Common myeloid progenitor, CD34-positive (primary cell): ENCODE data around the gene CXCL8.

Experiments
- CTCF ChIA-PET: fragments of 350-600 bp; sonication (Branson Sonifier 250); formaldehyde crosslinking; loops from one replicate; lab custom pipeline; 2021; ENCODE audit warnings: antibody characterized with exemption; lab: Charles Lee
- POLR2A ChIA-PET: fragments of 350-600 bp; sonication (Branson Sonifier 250); formaldehyde crosslinking; loops from one replicate; lab custom pipeline; 2021; ENCODE audit warnings: antibody characterized with exemption; lab: Charles Lee
- DNase-seq, 3 donors: peaks; one replicate each; pipeline versions ENCODE4 v3.0.0 to v3.0.0-alpha.2; 2013
- H3K27ac ChIP-seq, 2 experiments: 1 replicate in 1 of 2; 2 replicates in 1 of 2; pipeline ENCODE4 v1.7.0; 2013; ENCODE audit warnings: inconsistent platforms in 2 of 2, low read length in 2 of 2, mild to moderate bottlenecking in 2 of 2, low read depth in 1 of 2, moderate library complexity in 1 of 2; ENCODE audit not compliant: severe bottlenecking in 2 of 2, insufficient read depth in 1 of 2, poor library complexity in 1 of 2
- H3K27me3 ChIP-seq, 5 experiments: replicated peaks in 2 of 5; 1 replicate in 3 of 5; 2 replicates in 2 of 5; pipeline versions ENCODE4 v1.6.1 to v1.7.0; 2013; ENCODE audit warnings: low read length in 4 of 5, mild to moderate bottlenecking in 2 of 5, moderate library complexity in 2 of 5, inconsistent platforms in 1 of 5; ENCODE audit not compliant: insufficient read depth in 5 of 5, control insufficient read depth in 4 of 5
- H3K36me3 ChIP-seq, 4 experiments: 1 replicate in 2 of 4; 2 replicates in 2 of 4; pipeline versions ENCODE4 v1.6.1 to v1.7.0; 2013; ENCODE audit warnings: low read length in 3 of 4, control low read depth in 1 of 4, mild to moderate bottlenecking in 1 of 4; ENCODE audit not compliant: control insufficient read depth in 4 of 4, insufficient read depth in 4 of 4
- H3K4me1 ChIP-seq, 4 experiments: 1 replicate in 3 of 4; 2 replicates in 1 of 4; pipeline versions ENCODE4 v1.6.1 to v1.7.1; 2013; ENCODE audit warnings: low read length in 3 of 4, mild to moderate bottlenecking in 3 of 4, control low read depth in 1 of 4, inconsistent platforms in 1 of 4, moderate library complexity in 1 of 4; ENCODE audit not compliant: control insufficient read depth in 4 of 4, insufficient read depth in 4 of 4; ENCODE audit errors: control extremely low read depth in 1 of 4
- H3K4me3 ChIP-seq, 7 experiments: 1 replicate in 4 of 7; 2 replicates in 3 of 7; pipeline versions ENCODE4 v1.5.1 to v1.7.0; 2013; ENCODE audit warnings: mild to moderate bottlenecking in 7 of 7, low read length in 6 of 7, moderate library complexity in 6 of 7, inconsistent platforms in 2 of 7, low read depth in 2 of 7, control low read depth in 1 of 7; ENCODE audit not compliant: insufficient read depth in 4 of 7, control insufficient read depth in 1 of 7; ENCODE audit errors: extremely low read depth in 1 of 7
- H3K9me3 ChIP-seq, 5 experiments: 1 replicate in 4 of 5; 2 replicates in 1 of 5; pipeline versions ENCODE4 v1.6.1 to v1.7.1; 2013; ENCODE audit warnings: low read length in 4 of 5, mild to moderate bottlenecking in 2 of 5, inconsistent platforms in 1 of 5, low read depth in 1 of 5, moderate library complexity in 1 of 5; ENCODE audit not compliant: control insufficient read depth in 4 of 5, insufficient read depth in 2 of 5; ENCODE audit errors: control extremely low read depth in 1 of 5
- WGBS: methylation state at CpG from one replicate; pipeline ENCODE4 v1.1.5; 2013; ENCODE audit not compliant: insufficient coverage; 5-methylcytosine and 5-hydroxymethylcytosine counted together

CXCL8 gene

GRCh38 chr4:73706811-73707210, 33.6 kb upstream of the CXCL8 start:
- WGBS, result no CpG with 5 or more reads among the region's 2 CpGs
- no peaks in the 10 kb centered on the region for H3K27me3 ChIP-seq
- H3K36me3 ChIP-seq, result no peaks in the 10 kb centered on the region
- H3K27ac ChIP-seq, result no peak overlapping the region
- ChIA-PET POLR2A (interaction anchor here (0.6 kb wide), 1 partner anchor 9 kb away, joined by 4 read pairs; no protein-coding TSS in a partner anchor), CTCF (interaction anchor here (1.0 to 1.4 kb wide), 2 partner anchors 20 to 28 kb away, joined by 3 read pairs; no protein-coding TSS in a partner anchor)
- no peak overlapping the region for H3K4me3 ChIP-seq
- H3K9me3 ChIP-seq, result no peaks in the 10 kb centered on the region
- peaks cover 12 to 56% (median 44%) of the 10 kb centered on the region in 4 experiments for H3K4me1 ChIP-seq
- no peak for DNase-seq

- no peak overlapping the region for H3K27ac ChIP-seq
- peaks cover 12 to 56% (median 44%) of the 10 kb centered on the region in 4 experiments for H3K4me1 ChIP-seq
- DNase-seq, result peak in 1 of 3 donors; percentile 26
- ChIA-PET CTCF (interaction anchor here (0.9 to 1.4 kb wide), 3 partner anchors 20 to 28 kb away, joined by 3 to 5 read pairs (median 3); no protein-coding TSS in a partner anchor), POLR2A (interaction anchor here (0.6 kb wide), 1 partner anchor 125 kb away, joined by 3 read pairs; no protein-coding TSS in a partner anchor)
- H3K9me3 ChIP-seq, result no peaks in the 10 kb centered on the region
- H3K27me3 ChIP-seq, result no peaks in the 10 kb centered on the region
- 100% methylated on average over 3 of the region's 4 CpGs for WGBS
- H3K4me3 ChIP-seq, result peak overlapping the region in 1 of 7 experiments; percentile 17
- H3K36me3 ChIP-seq, result no peaks in the 10 kb centered on the region
These were observed 33.0 kb upstream of the CXCL8 start for GRCh38 chr4:73707269-73707875.

GRCh38 chr4:73707918-73708577, 32.3 kb upstream of the CXCL8 start:
- peak overlapping the region in 1 of 2 experiments; percentile 62 for H3K27ac ChIP-seq
- no peaks in the 10 kb centered on the region for H3K36me3 ChIP-seq
- no peaks in the 10 kb centered on the region for H3K9me3 ChIP-seq
- 0% methylated on average over 4 of the region's 7 CpGs for WGBS
- peaks cover 12 to 56% (median 44%) of the 10 kb centered on the region in 4 experiments for H3K4me1 ChIP-seq
- peak; percentile 63 to 95 (median 89) for DNase-seq
- ChIA-PET CTCF (interaction anchor here (0.9 to 1.4 kb wide), 2 partner anchors 21 to 27 kb away, joined by 3 to 5 read pairs; no protein-coding TSS in a partner anchor), POLR2A (interaction anchor here (0.6 kb wide), 1 partner anchor 124 kb away, joined by 3 read pairs; no protein-coding TSS in a partner anchor)
- H3K4me3 ChIP-seq, result peak overlapping the region in 2 of 7 experiments; percentile 0 to 17
- no peaks in the 10 kb centered on the region for H3K27me3 ChIP-seq

GRCh38 chr4:73709451-73710033, 30.8 kb upstream of the CXCL8 start:
- CTCF ChIA-PET, result interaction anchor here (3.4 kb wide), 1 partner anchor 20 kb away, joined by 15 read pairs; no protein-coding TSS in a partner anchor
- no peaks in the 10 kb centered on the region for H3K27me3 ChIP-seq
- WGBS, result 0% methylated on average over 2 of the region's 2 CpGs
- peak overlapping the region in 1 of 2 experiments; percentile 57 for H3K27ac ChIP-seq
- H3K4me1 ChIP-seq, result peaks cover 12 to 49% (median 40%) of the 10 kb centered on the region in 4 experiments
- POLR2A ChIA-PET, result no interaction called here
- no peaks in the 10 kb centered on the region for H3K9me3 ChIP-seq
- no peak overlapping the region for H3K4me3 ChIP-seq
- DNase-seq, result peak in 2 of 3 donors; percentile 76 to 87
- H3K36me3 ChIP-seq, result no peaks in the 10 kb centered on the region

- no peak for DNase-seq
- peaks cover 0 to 1% (median 0%) of the 10 kb centered on the region in 5 experiments for H3K9me3 ChIP-seq
- no peak overlapping the region for H3K4me3 ChIP-seq
- POLR2A ChIA-PET, result no interaction called here
- no peaks in the 10 kb centered on the region for H3K27me3 ChIP-seq
- WGBS, result 100% methylated on average over 2 of the region's 3 CpGs
- peaks cover 7 to 44% (median 35%) of the 10 kb centered on the region in 4 experiments for H3K4me1 ChIP-seq
- CTCF ChIA-PET, result interaction anchor here (3.4 kb wide), 1 partner anchor 20 kb away, joined by 15 read pairs; no protein-coding TSS in a partner anchor
- H3K36me3 ChIP-seq, result no peaks in the 10 kb centered on the region
- H3K27ac ChIP-seq, result peak overlapping the region in 1 of 2 experiments; percentile 57
These were observed 30.3 kb upstream of the CXCL8 start for GRCh38 chr4:73710094-73710493.

- no peak overlapping the region for H3K4me3 ChIP-seq
- POLR2A ChIA-PET, result no interaction called here
- peaks cover 4 to 31% (median 28%) of the 10 kb centered on the region in 4 experiments for H3K4me1 ChIP-seq
- WGBS, result 83% methylated on average over 2 of the region's 2 CpGs
- H3K27me3 ChIP-seq, result no peaks in the 10 kb centered on the region
- CTCF ChIA-PET, result interaction anchor here (1.1 to 3.4 kb wide), 3 partner anchors 11 to 107 kb away, joined by 3 to 15 read pairs (median 3); no protein-coding TSS in a partner anchor
- DNase-seq, result no peak
- no peak overlapping the region for H3K27ac ChIP-seq
- no peaks in the 10 kb centered on the region for H3K36me3 ChIP-seq
- peaks cover 0 to 4% (median 0%) of the 10 kb centered on the region in 5 experiments for H3K9me3 ChIP-seq
These were observed 28.4 kb upstream of the CXCL8 start for GRCh38 chr4:73711989-73712388.
